Activated T-helper 1 cell treated with anti-CD3 and anti-CD28 coated beads, Interleukin-12 subunit alpha, Interleukin-12 subunit beta, Interleukin-2, Interleukin-4 antibody, amounts not matched to agents 30 ng/mL and 10 ng/mL and 1 ng/mL, durations not matched to agents 14 hours and 24 hours and 36 hours (primary cell): ENCODE results near the gene TEKT1. TPM values are rescaled to one million over a fixed set of nuclear protein-coding genes. Genes with fewer than 3 reads are reported as not detected.
"Not testable (repeated sequence)": the region's sequence is repeated elsewhere in the genome, so short reads cannot be mapped to it uniquely, and the experiment has no call there.

Source experiments
- DNase-seq: peaks from one replicate; pipeline ENCODE4 v3.0.0; 2021; ENCODE audit warnings: low spot score
- H3K27ac Mint-ChIP-seq: one replicate; pipeline ENCODE4 v1.8.0; 2021; ENCODE audit warnings: mild to moderate bottlenecking, mixed read lengths
- H3K27me3 Mint-ChIP-seq: one replicate; pipeline ENCODE4 v1.8.0; 2022; ENCODE audit warnings: mild to moderate bottlenecking, moderate library complexity, mixed read lengths; ENCODE audit not compliant: insufficient read depth
- H3K36me3 Mint-ChIP-seq: one replicate; pipeline ENCODE4 v1.8.0; 2021; ENCODE audit warnings: low read depth, mixed read lengths
- H3K4me1 Mint-ChIP-seq: one replicate; pipeline ENCODE4 v1.8.0; 2021; ENCODE audit warnings: low read depth, mixed read lengths
- H3K4me3 Mint-ChIP-seq: one replicate; pipeline ENCODE4 v1.8.0; 2021; ENCODE audit warnings: mild to moderate bottlenecking, moderate library complexity, mixed read lengths
- H3K9me3 Mint-ChIP-seq: one replicate; pipeline ENCODE4 v1.8.0; 2021; ENCODE audit warnings: mixed read lengths
- intact Hi-C: fragments of 100-400 bp; cut with micrococcal nuclease; formaldehyde crosslinking; loops from one replicate; pipeline ENCODE4 v1.15.1; 2024
- total RNA-seq: library from RNA; stranded (reverse); gene quantifications from 2 replicates; pipeline ENCODE4 v1.2.3, GENCODE V29; 2022

The TEKT1 gene
- total RNA-seq, 1 donor from 2014 or later, result not detected

- peaks cover 67% of the 10 kb centered on the region for H3K36me3 Mint-ChIP-seq
- intact Hi-C loops, result no loop called here
- H3K27me3 Mint-ChIP-seq, result no peaks in the 10 kb centered on the region
- DNase-seq, result no peak
- no peak within 1 kb of the TSS for H3K4me3 Mint-ChIP-seq
- no peaks in the 10 kb centered on the region for H3K4me1 Mint-ChIP-seq
- no peak within 1 kb of the TSS for H3K27ac Mint-ChIP-seq
- H3K9me3 Mint-ChIP-seq, result peaks cover 67% of the 10 kb centered on the region
Measured at GRCh38 chr17:6775871-6776405, 55.6 kb downstream of the TEKT1 start, which contains the start of gene FBXO39. Gene FBXO39 (plus strand): TSS chr17:6776215. CDS start chr17:6779869, 3,654 bp downstream.

DNA sequence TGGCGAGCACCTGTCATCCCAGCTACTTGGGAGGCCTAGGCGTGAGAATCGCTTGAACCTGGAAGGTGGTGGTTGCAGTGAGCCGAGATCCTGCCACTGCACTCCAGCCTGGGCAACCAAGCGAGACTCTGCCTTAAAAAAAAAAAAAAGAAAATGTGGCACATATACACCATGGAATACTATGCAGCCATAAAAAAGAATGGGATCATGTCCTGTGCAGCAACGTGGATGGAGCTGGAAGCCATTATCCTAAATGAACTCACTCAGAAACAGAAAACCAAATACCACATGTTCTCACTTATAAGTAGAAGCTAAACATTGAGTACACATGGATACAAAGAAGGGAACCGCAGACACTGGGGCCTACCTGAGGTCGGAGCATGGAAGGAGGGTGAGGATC lies 56.6 kb downstream of the TEKT1 start:
- peaks cover 65% of the 10 kb centered on the region for H3K9me3 Mint-ChIP-seq
- H3K27ac Mint-ChIP-seq, H3K4me3 Mint-ChIP-seq, H3K4me1 Mint-ChIP-seq, H3K27me3 Mint-ChIP-seq, intact Hi-C loops, DNase-seq: not testable (repeated sequence)
- H3K36me3 Mint-ChIP-seq, result peaks cover 72% of the 10 kb centered on the region

GRCh38 chr17:6772016-6772415 lies 59.5 kb downstream of the TEKT1 start:
- H3K27me3 Mint-ChIP-seq, result no peaks in the 10 kb centered on the region
- H3K9me3 Mint-ChIP-seq, result peaks cover 69% of the 10 kb centered on the region
- H3K4me1 Mint-ChIP-seq, result no peaks in the 10 kb centered on the region
- intact Hi-C loops, result no loop called here
- H3K36me3 Mint-ChIP-seq, result peaks cover 83% of the 10 kb centered on the region
- no peak for DNase-seq
- no peak overlapping the region for H3K4me3 Mint-ChIP-seq
- no peak overlapping the region for H3K27ac Mint-ChIP-seq

DNA sequence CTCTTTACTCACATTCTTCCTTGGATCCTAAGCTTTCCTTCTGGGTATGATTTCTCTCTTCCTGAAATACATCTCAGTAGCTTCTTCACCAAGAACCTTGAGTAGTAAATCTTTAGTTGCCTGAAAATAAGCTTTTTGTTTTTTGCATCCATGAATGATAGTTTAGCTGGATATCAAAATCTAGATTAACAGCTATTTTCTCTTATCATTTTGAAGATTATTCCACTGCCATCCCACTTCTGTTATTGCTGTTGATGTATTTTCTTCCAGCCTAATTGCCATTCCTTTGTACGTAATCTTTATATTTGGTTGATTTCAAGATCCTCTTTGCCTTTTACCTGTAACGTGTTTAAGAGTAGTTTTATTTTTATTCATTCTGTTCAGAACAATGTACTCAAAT lies 63.1 kb downstream of the TEKT1 start:
- Mint-ChIP-seq H3K4me3 (no peak overlapping the region), H3K36me3 (peaks cover 95% of the 10 kb centered on the region), H3K27ac (no peak overlapping the region), H3K9me3 (peaks cover 67% of the 10 kb centered on the region), H3K4me1 (peaks cover 31% of the 10 kb centered on the region), H3K27me3 (no peaks in the 10 kb centered on the region)
- intact Hi-C loops, result no loop called here
- no peak for DNase-seq

GRCh38 chr17:6761779-6762178 lies 69.8 kb downstream of the TEKT1 start:
- Mint-ChIP-seq H3K27ac (no peak overlapping the region), H3K36me3 (peaks cover 85% of the 10 kb centered on the region), H3K4me1 (peaks cover 80% of the 10 kb centered on the region), H3K9me3 (peaks cover 15% of the 10 kb centered on the region), H3K27me3 (no peaks in the 10 kb centered on the region), H3K4me3 (no peak overlapping the region)
- intact Hi-C loops, result no loop called here
- DNase-seq, result no peak

DNA sequence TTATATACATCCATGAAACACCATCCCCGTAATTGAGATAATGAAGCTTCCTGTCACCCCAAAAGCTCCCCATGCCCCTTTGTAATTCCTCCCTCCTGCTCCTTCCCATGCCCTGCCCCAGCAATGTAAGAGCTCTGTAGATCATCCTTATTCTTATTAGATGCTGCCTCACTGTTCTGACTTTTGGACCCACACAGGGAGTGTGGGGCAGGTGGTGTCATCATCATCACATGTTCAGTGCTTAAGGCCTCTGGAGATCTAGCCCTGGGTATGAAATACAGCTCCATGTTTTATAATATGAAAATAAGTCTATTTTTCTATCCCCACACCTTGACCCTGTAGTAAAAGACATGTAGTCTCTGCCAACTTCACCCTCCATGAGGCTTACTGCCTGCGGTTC lies 73.8 kb downstream of the TEKT1 start:
- H3K27ac Mint-ChIP-seq, result peak overlapping the region; percentile 72

GRCh38 chr17:6756425-6757031 lies 75.0 kb downstream of the TEKT1 start:
- Mint-ChIP-seq H3K36me3 (peaks cover 42% of the 10 kb centered on the region), H3K4me1 (peaks cover 77% of the 10 kb centered on the region), H3K4me3 (peak overlapping the region; percentile 98), H3K27ac (peak overlapping the region; percentile 95), H3K9me3 (no peaks in the 10 kb centered on the region), H3K27me3 (no peaks in the 10 kb centered on the region)
- intact Hi-C loops, result loop anchor here (5.0 to 10.0 kb wide), 5 partner anchors 94 to 1172 kb away; partner anchors contain the start of genes KIAA0753, NLRP1, RNASEK and TXNDC17
- no peak for DNase-seq

More for the DNA sequence above, 73.8 kb downstream of the TEKT1 start:
- no peaks in the 10 kb centered on the region for H3K9me3 Mint-ChIP-seq
- H3K27me3 Mint-ChIP-seq, result no peaks in the 10 kb centered on the region
- H3K36me3 Mint-ChIP-seq, result peaks cover 54% of the 10 kb centered on the region
- intact Hi-C loops, result loop anchor here (5.0 to 10.0 kb wide), 5 partner anchors 95 to 1173 kb away; partner anchors contain the start of genes KIAA0753, NLRP1, RNASEK and TXNDC17
- peak overlapping the region; percentile 79 for H3K4me3 Mint-ChIP-seq
- DNase-seq, result no peak
- H3K4me1 Mint-ChIP-seq, result peaks cover 79% of the 10 kb centered on the region

DNA sequence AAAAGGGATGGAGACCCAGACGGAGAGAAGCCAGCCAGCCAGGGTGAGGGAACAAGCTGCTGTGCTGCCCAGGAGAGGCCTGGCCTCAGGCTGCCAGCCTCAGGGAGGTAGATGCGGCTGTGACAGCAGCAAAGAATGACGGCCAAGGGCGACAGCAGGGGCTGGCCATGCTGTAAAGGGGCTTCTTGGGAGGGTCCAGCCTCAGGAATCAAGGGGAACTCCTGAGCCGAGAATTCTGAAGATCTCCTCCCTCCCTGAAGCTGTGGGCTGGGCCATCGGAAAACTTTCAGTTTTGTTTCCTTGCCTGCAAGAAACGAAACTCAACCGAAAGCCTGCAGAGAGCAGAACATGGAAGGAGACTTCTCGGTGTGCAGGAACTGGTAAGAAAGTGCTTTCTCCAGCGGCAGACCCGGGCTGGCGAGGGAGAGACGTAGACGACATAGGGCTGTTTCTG lies 75.8 kb downstream of the TEKT1 start, which contains the start of gene XAF1:
Gene XAF1, plus strand, starts transcription at position 316 of the 454 bp plus-strand sequence. Its CDS starts 33 bp downstream, at position 349.
- Mint-ChIP-seq H3K36me3 (peaks cover 36% of the 10 kb centered on the region), H3K4me3 (peak within 1 kb of the TSS; percentile 98), H3K27me3 (no peaks in the 10 kb centered on the region), H3K9me3 (no peaks in the 10 kb centered on the region), H3K4me1 (peaks cover 73% of the 10 kb centered on the region), H3K27ac (peak within 1 kb of the TSS; percentile 95)
- peak; percentile 66 for DNase-seq
- intact Hi-C loops, result loop anchor here (5.0 to 10.0 kb wide), 5 partner anchors 93 to 1171 kb away; partner anchors contain the start of genes KIAA0753, NLRP1, RNASEK and TXNDC17

- Mint-ChIP-seq H3K9me3 (no peaks in the 10 kb centered on the region), H3K4me3 (peak overlapping the region; percentile 98), H3K4me1 (peaks cover 68% of the 10 kb centered on the region), H3K36me3 (peaks cover 32% of the 10 kb centered on the region), H3K27me3 (no peaks in the 10 kb centered on the region), H3K27ac (peak overlapping the region; percentile 95)
- no peak for DNase-seq
- intact Hi-C loops, result loop anchor here (5.0 to 10.0 kb wide), 5 partner anchors 93 to 1170 kb away; partner anchors contain the start of genes KIAA0753, NLRP1, RNASEK and TXNDC17
Measured at GRCh38 chr17:6755281-6755680, 76.2 kb downstream of the TEKT1 start.

DNA sequence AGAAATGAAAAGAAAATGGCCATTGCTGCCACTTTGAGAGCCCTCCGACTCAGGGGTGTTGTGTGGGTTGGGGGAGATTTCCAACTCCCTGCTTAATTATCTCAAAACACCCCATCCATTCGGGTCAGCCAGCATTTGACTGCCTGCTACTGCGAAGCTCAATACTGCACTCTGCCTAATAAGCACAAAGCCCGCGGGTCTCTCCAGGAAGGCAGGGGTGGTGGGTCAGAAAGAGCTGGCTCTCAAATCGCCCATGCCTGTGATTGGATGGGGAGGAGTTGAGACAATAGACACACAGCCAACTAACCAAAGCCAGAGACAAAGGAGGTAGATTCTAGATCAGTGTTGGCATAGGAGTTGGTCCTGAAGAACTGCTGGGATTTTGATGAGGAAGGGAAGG lies 78.0 kb downstream of the TEKT1 start:
- peak overlapping the region; percentile 29 for H3K4me3 Mint-ChIP-seq
- peaks cover 4% of the 10 kb centered on the region for H3K27me3 Mint-ChIP-seq
- peaks cover 21% of the 10 kb centered on the region for H3K36me3 Mint-ChIP-seq
- no peak overlapping the region for H3K27ac Mint-ChIP-seq
- intact Hi-C loops, result loop anchor here (10.0 kb wide), 1 partner anchor 1169 kb away; the partner anchor contains the start of gene NLRP1
- H3K4me1 Mint-ChIP-seq, result peaks cover 58% of the 10 kb centered on the region
- H3K9me3 Mint-ChIP-seq, result no peaks in the 10 kb centered on the region
- no peak for DNase-seq

DNA sequence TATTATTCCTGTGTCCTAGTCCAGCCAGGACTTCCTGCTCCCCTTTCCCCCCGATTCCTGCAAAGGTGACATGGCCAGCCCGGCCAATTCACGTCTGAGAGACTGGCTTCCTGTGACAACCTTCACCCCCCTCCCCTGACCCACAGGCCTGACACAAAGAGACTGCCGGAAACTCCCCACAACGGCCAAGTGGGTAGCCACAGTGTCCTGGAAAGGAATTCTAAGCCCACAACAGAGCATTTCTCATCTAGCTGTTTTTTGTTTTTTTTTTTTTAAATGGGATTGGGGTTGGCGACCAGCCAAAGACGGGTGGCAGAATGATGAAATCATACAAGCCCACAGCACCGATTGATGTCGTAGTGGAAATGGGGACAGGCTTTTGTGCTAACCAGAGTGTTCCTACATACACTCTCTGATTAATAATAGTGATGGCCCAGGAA lies 78.5 kb downstream of the TEKT1 start:
- peaks cover 16% of the 10 kb centered on the region for H3K36me3 Mint-ChIP-seq
- peak overlapping the region; percentile 64 for H3K27ac Mint-ChIP-seq
- H3K27me3 Mint-ChIP-seq, result peaks cover 4% of the 10 kb centered on the region
- DNase-seq, result no peak
- no peak overlapping the region for H3K4me3 Mint-ChIP-seq
- no peaks in the 10 kb centered on the region for H3K9me3 Mint-ChIP-seq
- H3K4me1 Mint-ChIP-seq, result peaks cover 52% of the 10 kb centered on the region
- intact Hi-C loops, result loop anchor here (10.0 kb wide), 1 partner anchor 1168 kb away; the partner anchor contains the start of gene NLRP1

DNA sequence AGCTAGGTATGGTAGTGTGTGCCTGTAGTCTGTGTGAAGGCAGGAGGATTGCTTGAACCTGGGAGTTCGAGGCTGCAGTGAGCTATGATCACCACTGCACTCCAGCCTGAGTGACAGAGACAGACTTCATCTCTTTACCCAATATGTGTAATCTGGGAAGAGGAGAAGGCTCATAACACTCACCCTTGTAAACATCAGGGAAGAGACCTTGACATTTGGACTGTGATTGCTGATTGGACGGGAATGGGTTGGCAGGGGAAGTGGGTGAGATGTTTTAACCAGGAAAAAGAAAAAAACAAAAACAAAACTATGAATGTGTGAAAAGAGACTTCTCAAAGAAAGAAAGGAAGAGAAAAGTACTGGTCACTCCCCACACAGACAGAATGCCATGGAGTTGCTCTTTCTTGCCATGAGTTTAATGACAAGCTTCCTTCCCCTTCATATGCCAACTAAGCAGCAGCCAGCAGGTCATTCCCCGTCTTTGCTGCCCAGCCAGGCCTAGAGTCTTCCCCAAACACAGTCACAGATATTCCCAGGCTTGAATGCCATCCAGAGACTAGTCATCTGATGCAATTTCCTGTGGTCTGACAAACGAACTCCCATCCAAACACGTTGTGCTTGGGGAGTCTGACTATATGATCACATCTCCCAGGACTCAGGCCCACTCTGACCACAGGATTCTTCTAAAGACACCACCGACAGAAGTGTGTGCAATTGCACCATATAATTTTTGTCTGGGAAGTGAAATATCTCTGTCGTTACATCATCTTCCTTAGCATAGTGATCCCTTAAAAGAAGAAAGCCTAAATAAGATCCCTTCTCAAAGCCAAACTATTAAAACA lies 79.2 kb downstream of the TEKT1 start:
- no peak overlapping the region for H3K4me3 Mint-ChIP-seq
- intact Hi-C loops, result loop anchor here (10.0 kb wide), 1 partner anchor 1167 kb away; the partner anchor contains the start of gene NLRP1

More for the DNA sequence above, 79.2 kb downstream of the TEKT1 start:
- H3K27me3 Mint-ChIP-seq, result peaks cover 9% of the 10 kb centered on the region
- DNase-seq, result no peak
- H3K27ac Mint-ChIP-seq, result peak overlapping the region; percentile 64
- H3K36me3 Mint-ChIP-seq, result peaks cover 10% of the 10 kb centered on the region
- no peaks in the 10 kb centered on the region for H3K9me3 Mint-ChIP-seq
- peaks cover 45% of the 10 kb centered on the region for H3K4me1 Mint-ChIP-seq
